Measurements from ENCODE around the gene HK1.

The HK1 gene

GRCh38 chr10:69384320-69384719 is 106.0 kb downstream of the HK1 start:
- no peak for TF ChIP-seq CTCF (conservative IDR thresholded peaks at IDR 0.05; ENCODE audit: control insufficient read depth, insufficient read depth, low read depth, low read length)
- no peak overlapping the region for H3K4me3 ChIP-seq (ENCODE audit: control insufficient read depth, low read depth, low read length)
- no peak for DNase-seq (ENCODE audit: low read depth)

- no peak overlapping the region for H3K4me3 ChIP-seq (ENCODE audit: control insufficient read depth, low read depth, low read length)
- no peak for TF ChIP-seq CTCF (conservative IDR thresholded peaks at IDR 0.05; ENCODE audit: control insufficient read depth, insufficient read depth, low read depth, low read length)
- no peak for DNase-seq (ENCODE audit: low read depth)
Observed at GRCh38 chr10:69385454-69386350, 107.4 kb downstream of the HK1 start.

GRCh38 chr10:69387500-69387899 is 109.2 kb downstream of the HK1 start:
- no peak for TF ChIP-seq CTCF (conservative IDR thresholded peaks at IDR 0.05; ENCODE audit: control insufficient read depth, insufficient read depth, low read depth, low read length)
- H3K4me3 ChIP-seq (ENCODE audit: control insufficient read depth, low read depth, low read length): no peak overlapping the region
- DNase-seq (ENCODE audit: low read depth): no peak

- TF ChIP-seq CTCF (conservative IDR thresholded peaks at IDR 0.05; ENCODE audit: control insufficient read depth, insufficient read depth, low read depth, low read length): no peak
- DNase-seq (ENCODE audit: low read depth): no peak
- no peak overlapping the region for H3K4me3 ChIP-seq (ENCODE audit: control insufficient read depth, low read depth, low read length)
Observed at GRCh38 chr10:69388488-69388887, 110.2 kb downstream of the HK1 start.

GRCh38 chr10:69389827-69390490 is 111.7 kb downstream of the HK1 start:
- H3K4me3 ChIP-seq (ENCODE audit: control insufficient read depth, low read depth, low read length): no peak overlapping the region
- peak; percentile 45 for DNase-seq (ENCODE audit: low read depth)
- TF ChIP-seq CTCF (conservative IDR thresholded peaks at IDR 0.05; ENCODE audit: control insufficient read depth, insufficient read depth, low read depth, low read length): no peak

- no peak for TF ChIP-seq CTCF (conservative IDR thresholded peaks at IDR 0.05; ENCODE audit: control insufficient read depth, insufficient read depth, low read depth, low read length)
- DNase-seq (ENCODE audit: low read depth): no peak
- H3K4me3 ChIP-seq (ENCODE audit: control insufficient read depth, low read depth, low read length): no peak overlapping the region
Observed at GRCh38 chr10:69391158-69391557, 112.9 kb downstream of the HK1 start.
